Measurements from ENCODE around the gene COLGALT1. TPM values are rescaled to one million over a fixed set of nuclear protein-coding genes. Genes with fewer than 3 reads are reported as not detected.
A peak's percentile ranks its signal among the peaks of the same experiment; 100 is the strongest.

Gene COLGALT1
- total RNA-seq, 1 experiment from 2014 or later: 86.0 TPM

DNA sequence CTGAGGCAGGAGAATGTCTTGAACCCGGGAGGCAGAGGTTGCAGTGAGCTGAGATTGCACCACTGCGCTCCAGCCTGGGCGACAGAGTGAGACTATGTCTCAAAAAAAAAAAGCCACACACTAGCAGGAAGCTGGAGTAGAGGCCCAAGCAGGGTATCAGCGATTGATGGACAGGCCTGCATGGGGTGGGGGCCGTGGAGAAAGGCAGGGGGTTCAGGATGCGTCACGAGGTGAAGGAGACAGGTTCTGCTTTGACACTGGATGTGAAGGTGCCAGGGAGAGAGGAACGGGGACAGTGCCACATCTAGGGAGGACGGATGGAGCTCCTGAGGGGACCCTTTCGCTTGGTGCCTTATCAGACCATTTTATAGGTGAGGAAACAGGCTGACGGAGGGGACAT is 7.1 kb downstream of the COLGALT1 start:
- DNase-seq (ENCODE audit: low read depth, low spot score) (no peak), ATAC-seq (no peak)
- peaks cover 51% of the 10 kb centered on the region for H3K79me2 ChIP-seq (ENCODE audit: insufficient read depth, low read length)
- no peaks in the 10 kb centered on the region for H3K9me3 ChIP-seq (ENCODE audit: control insufficient read depth in 1 of 2, insufficient read depth in 1 of 2, low read depth in 1 of 2, low read length in 2 of 2)
- TF ChIP-seq CEBPB (IDR thresholded peaks at IDR 0.05; ENCODE audit: low read depth): no peak
- TF ChIP-seq ELF1 (IDR thresholded peaks at IDR 0.05; ENCODE audit: borderline replicate concordance, low read depth): no peak
- TF ChIP-seq JUND (IDR thresholded peaks at IDR 0.05): no peak
- no peak for TF ChIP-seq EZH2phosphoT487 (IDR thresholded peaks at IDR 0.05; ENCODE audit: borderline replicate concordance)
- TF ChIP-seq ZFX (IDR thresholded peaks at IDR 0.05): no peak
- TF ChIP-seq EGR1 (IDR thresholded peaks at IDR 0.05; ENCODE audit: low read depth): no peak
- TF ChIP-seq EZH2 (IDR thresholded peaks at IDR 0.05): no peak
- no peak for TF ChIP-seq CTCF (IDR thresholded peaks at IDR 0.05 in 2 of 3, conservative IDR thresholded peaks at IDR 0.05 in 1 of 3; ENCODE audit: borderline replicate concordance in 1 of 3, insufficient read depth in 1 of 3, low read depth in 2 of 3, low read length in 2 of 3)
- no peak for TF ChIP-seq POLR2AphosphoS5 (IDR thresholded peaks at IDR 0.05; ENCODE audit: low read depth, low read length)
- no peak for TF ChIP-seq SIN3A (IDR thresholded peaks at IDR 0.05; ENCODE audit: low read depth)
- no peak for TF ChIP-seq REST (IDR thresholded peaks at IDR 0.05; ENCODE audit: low read depth)
- intact Hi-C loops (cut with micrococcal nuclease): no loop called here
- peak overlapping the region; percentile 13; the same call in 1 of the 2 replicates for H3K27ac ChIP-seq (ENCODE audit: low read depth, low read length)
- H3K4me2 ChIP-seq (ENCODE audit: low read length): no peak overlapping the region
- RAD21 ChIA-PET (ENCODE audit: low non-redundant PET in 1 of 2, low total read pairs in 2 of 2, uncharacterized antibody in 2 of 2, unreplicated experiment in 2 of 2): no interaction called here
- H3K36me3 ChIP-seq (ENCODE audit: control insufficient read depth in 1 of 2, insufficient read depth in 2 of 2, low read length in 2 of 2): peaks cover 31 to 35% of the 10 kb centered on the region in 2 experiments; a peak in 3 of 4 replicates
- no peaks in the 10 kb centered on the region for H3K4me1 ChIP-seq (ENCODE audit: control insufficient read depth in 1 of 2, insufficient read depth in 2 of 2, low read length in 2 of 2)
- no TSS peak for BruUV-seq (replicated peaks)
- H4K20me1 ChIP-seq (ENCODE audit: insufficient read depth): no peaks in the 10 kb centered on the region
- CTCF ChIA-PET: interaction anchor here (1.1 kb wide), 1 partner anchor 11 kb away, joined by 3 read pairs; no protein-coding TSS in a partner anchor
- no peak overlapping the region for H2AFZ ChIP-seq (ENCODE audit: low read depth, low read length, poor library complexity, severe bottlenecking)
- no peak overlapping the region for H3K4me3 ChIP-seq (replicated peaks in 1 of 2; ENCODE audit: low read depth in 1 of 2, low read length in 2 of 2)
- POLR2A ChIA-PET: no interaction called here
- no peaks in the 10 kb centered on the region for H3K27me3 ChIP-seq (ENCODE audit: insufficient read depth, low read length)
- H3K9me2 ChIP-seq (ENCODE audit: insufficient read depth): no peaks in the 10 kb centered on the region
- H3K9ac ChIP-seq (ENCODE audit: low read length): no peak overlapping the region

Data from HCT116 (cell line).